Vagina (tissue), 2 donors: Measurements from ENCODE around the gene CDH4.

Source experiments
- POLR2A ChIP-seq, 2 donors: fragments of 450-650 bp; IDR thresholded peaks; one replicate each; pipeline ENCODE4 v1.6.1; 2017; ENCODE audit warnings: antibody characterized with exemption in 2 of 2, mild to moderate bottlenecking in 2 of 2, moderate library complexity in 2 of 2
- TF ChIP-seq, protein P1 (sequence below), 3 experiments: fragments of 450-650 bp in 2 of 3; fragments of 200-600 bp in 1 of 3; sonication (generic) in 1 of 3; IDR thresholded peaks; one replicate each; pipeline ENCODE4 v1.5.1; 2017 to 2019; ENCODE audit warnings: antibody characterized with exemption in 3 of 3, mild to moderate bottlenecking in 2 of 3, moderate library complexity in 2 of 3

DNA sequence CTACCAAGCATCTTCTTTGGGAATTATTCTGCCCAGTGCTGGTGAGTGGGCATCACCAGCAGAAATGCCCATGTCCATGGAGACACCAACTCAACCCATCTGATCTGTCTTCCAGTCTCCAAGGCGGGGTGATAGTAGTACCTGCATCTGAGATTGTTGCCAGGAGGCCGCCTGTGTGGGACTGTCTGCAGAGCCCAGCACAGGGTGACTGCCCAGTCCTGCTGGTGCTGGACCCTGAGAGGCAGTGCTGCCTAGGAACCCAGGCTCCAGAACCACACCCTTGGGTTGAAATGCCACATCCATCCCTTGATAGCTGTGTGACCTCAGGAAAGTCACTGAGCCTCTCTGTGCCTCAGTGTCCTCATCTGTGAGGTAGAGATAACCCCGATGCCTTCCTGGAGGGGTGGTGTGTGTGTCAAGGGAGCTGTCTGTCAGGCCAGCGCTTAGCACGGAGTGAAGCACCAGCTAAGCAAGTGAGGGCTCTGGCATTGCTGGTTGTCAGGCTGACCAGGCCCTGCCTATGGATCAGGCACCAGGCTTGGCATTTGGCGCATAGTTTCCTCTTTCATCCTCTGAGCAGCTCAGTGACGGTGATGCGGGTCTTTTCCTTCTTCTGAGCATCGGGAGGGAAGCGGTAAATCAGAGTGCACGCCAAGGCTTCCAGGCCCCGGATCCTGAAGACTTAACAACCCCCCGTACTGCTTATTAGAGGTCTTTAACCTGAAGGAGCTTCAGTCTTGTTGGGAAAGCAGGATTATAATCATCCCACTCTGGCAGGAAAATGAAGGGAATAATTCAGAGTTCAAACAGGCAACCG is 268.2 kb downstream of the CDH4 start:
- TF ChIP-seq, protein P1, sequence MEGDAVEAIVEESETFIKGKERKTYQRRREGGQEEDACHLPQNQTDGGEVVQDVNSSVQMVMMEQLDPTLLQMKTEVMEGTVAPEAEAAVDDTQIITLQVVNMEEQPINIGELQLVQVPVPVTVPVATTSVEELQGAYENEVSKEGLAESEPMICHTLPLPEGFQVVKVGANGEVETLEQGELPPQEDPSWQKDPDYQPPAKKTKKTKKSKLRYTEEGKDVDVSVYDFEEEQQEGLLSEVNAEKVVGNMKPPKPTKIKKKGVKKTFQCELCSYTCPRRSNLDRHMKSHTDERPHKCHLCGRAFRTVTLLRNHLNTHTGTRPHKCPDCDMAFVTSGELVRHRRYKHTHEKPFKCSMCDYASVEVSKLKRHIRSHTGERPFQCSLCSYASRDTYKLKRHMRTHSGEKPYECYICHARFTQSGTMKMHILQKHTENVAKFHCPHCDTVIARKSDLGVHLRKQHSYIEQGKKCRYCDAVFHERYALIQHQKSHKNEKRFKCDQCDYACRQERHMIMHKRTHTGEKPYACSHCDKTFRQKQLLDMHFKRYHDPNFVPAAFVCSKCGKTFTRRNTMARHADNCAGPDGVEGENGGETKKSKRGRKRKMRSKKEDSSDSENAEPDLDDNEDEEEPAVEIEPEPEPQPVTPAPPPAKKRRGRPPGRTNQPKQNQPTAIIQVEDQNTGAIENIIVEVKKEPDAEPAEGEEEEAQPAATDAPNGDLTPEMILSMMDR (IDR thresholded peaks at IDR 0.05) = no peak
- TF ChIP-seq POLR2A (IDR thresholded peaks at IDR 0.05) = no peak
